Measurements from ENCODE around the gene VPS29. TPM values are rescaled to one million over a fixed set of nuclear protein-coding genes. Genes with fewer than 3 reads are reported as not detected.

Gene VPS29
- total RNA-seq, 2 donors from 2014 or later, result 39.2 to 62.0 TPM

DNA sequence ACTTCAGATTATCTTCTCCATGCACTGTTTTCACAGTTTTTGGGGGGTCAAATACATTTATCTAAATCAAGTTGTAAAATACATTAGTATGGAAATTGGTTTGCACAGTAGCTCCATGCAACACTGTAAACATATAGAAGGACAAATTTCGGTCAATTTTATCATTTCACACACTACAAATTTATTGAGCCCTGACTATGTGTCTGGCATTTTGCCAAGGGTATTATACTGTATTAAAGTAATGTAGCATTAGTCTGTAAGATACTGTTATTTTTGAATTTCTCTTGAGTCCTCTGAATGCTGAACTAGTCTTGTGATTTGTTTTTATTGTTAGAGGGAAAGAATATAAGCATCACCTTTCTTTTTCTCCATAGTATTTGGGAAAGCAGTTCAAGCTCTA lies 1.5 kb upstream of the VPS29 start:
- intact Hi-C loops (cut with DNase I), result no loop called here
- H3K4me3 ChIP-seq, result no peak overlapping the region
- H3K27me3 ChIP-seq, result no peaks in the 10 kb centered on the region
- peaks cover 27% of the 10 kb centered on the region for H3K4me1 ChIP-seq
- ATAC-seq, result no peak
- DNase-seq, result no peak
- WGBS, 2 donors, result 52 to 53% methylated on average over 1 of the region's 1 CpG
- H3K9me3 ChIP-seq, result no peaks in the 10 kb centered on the region
- TF ChIP-seq, protein P1, sequence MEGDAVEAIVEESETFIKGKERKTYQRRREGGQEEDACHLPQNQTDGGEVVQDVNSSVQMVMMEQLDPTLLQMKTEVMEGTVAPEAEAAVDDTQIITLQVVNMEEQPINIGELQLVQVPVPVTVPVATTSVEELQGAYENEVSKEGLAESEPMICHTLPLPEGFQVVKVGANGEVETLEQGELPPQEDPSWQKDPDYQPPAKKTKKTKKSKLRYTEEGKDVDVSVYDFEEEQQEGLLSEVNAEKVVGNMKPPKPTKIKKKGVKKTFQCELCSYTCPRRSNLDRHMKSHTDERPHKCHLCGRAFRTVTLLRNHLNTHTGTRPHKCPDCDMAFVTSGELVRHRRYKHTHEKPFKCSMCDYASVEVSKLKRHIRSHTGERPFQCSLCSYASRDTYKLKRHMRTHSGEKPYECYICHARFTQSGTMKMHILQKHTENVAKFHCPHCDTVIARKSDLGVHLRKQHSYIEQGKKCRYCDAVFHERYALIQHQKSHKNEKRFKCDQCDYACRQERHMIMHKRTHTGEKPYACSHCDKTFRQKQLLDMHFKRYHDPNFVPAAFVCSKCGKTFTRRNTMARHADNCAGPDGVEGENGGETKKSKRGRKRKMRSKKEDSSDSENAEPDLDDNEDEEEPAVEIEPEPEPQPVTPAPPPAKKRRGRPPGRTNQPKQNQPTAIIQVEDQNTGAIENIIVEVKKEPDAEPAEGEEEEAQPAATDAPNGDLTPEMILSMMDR (IDR thresholded peaks at IDR 0.05), result no peak
- no peak for TF ChIP-seq POLR2A (IDR thresholded peaks at IDR 0.05)
- no peak overlapping the region for H3K27ac ChIP-seq
- H3K36me3 ChIP-seq (replicated peaks in 1 of 2; ENCODE audit: insufficient read depth in 1 of 2, low read depth in 2 of 2), result no peaks in the 10 kb centered on the region

DNA sequence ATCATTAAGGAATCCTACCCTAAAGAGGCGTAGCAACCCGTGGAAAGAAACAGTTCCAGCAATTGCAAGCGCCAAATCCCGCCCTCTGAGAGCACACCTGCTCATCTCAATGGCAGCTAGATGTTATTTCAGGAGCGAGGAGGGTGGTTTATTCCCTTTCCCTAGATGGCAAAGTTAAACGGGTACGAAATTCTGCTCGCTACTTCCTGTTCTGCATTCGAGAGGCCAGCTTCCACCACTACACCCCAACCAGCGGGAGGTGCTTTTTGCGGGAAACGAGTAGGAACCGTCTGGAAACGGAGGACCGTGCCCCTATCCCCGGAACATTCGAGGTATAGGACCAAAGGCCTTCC lies 536 bp downstream of the VPS29 start:
- ATAC-seq (peak; percentile 8), DNase-seq (peak in 3 of 4 donors; percentile 44 to 66 (median 59))
- H3K9me3 ChIP-seq, result no peaks in the 10 kb centered on the region
- H3K27ac ChIP-seq, result peak overlapping the region; percentile 78 to 94 (median 84)
- 0 to 1% methylated on average over 14 to 17 of the region's 17 CpGs for WGBS, 2 donors
- intact Hi-C loops (cut with DNase I), result no loop called here
- H3K27me3 ChIP-seq, result no peaks in the 10 kb centered on the region
- TF ChIP-seq, protein P1 (IDR thresholded peaks at IDR 0.05), result no peak
- no peak for TF ChIP-seq POLR2A (IDR thresholded peaks at IDR 0.05)
- H3K4me1 ChIP-seq, result peaks cover 27% of the 10 kb centered on the region
- H3K36me3 ChIP-seq (replicated peaks in 1 of 2; ENCODE audit: insufficient read depth in 1 of 2, low read depth in 2 of 2), result no peaks in the 10 kb centered on the region
- H3K4me3 ChIP-seq, result peak overlapping the region; percentile 79 to 93

DNA sequence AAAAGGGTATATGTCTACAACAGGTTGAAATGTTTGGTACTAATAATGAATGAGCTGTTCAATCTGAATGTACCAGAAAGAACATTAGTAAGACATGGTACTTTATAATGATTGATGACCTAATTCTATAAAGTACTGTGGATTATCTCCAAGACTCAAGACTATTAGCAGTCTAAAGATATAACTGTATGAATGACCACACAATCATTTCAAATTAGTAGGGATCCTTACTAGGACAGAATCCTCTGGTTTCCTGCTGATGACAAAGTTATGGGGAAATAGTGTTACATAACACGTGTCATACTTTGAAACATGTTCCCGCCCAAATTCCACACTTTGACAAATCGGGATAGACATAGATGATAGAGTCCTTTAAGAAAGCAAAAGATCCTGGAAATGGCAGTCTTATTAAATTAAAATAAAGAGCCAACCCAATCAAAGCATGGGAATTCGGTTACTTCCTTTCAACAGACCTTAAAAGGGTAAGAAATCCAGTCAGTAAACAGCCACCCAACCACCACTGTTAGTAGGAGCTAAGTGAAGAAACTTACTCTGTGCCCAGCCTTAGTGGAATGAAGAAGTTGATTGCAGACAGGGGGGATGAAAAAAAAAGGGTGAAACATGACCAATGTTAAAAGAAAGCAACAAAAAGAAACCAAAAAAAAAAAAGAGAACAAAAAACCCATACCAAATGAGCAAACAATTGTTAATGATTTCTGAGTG lies 2.8 kb downstream of the VPS29 start:
- ATAC-seq, result no peak
- H3K4me1 ChIP-seq, result peaks cover 27% of the 10 kb centered on the region
- no peak for TF ChIP-seq POLR2A (IDR thresholded peaks at IDR 0.05)
- TF ChIP-seq, protein P1 (IDR thresholded peaks at IDR 0.05), result no peak
- 43 to 45% methylated on average over 4 of the region's 4 CpGs for WGBS, 2 donors
- no peak for DNase-seq
- no peak overlapping the region for H3K4me3 ChIP-seq
- H3K9me3 ChIP-seq, result no peaks in the 10 kb centered on the region
- intact Hi-C loops (cut with DNase I), result no loop called here
- H3K36me3 ChIP-seq (replicated peaks in 1 of 2; ENCODE audit: insufficient read depth in 1 of 2, low read depth in 2 of 2), result peaks cover 0 to 9% of the 10 kb centered on the region in 2 donors
- H3K27me3 ChIP-seq, result no peaks in the 10 kb centered on the region
- H3K27ac ChIP-seq, result peak overlapping the region in 1 of 4 donors; percentile 33

DNA sequence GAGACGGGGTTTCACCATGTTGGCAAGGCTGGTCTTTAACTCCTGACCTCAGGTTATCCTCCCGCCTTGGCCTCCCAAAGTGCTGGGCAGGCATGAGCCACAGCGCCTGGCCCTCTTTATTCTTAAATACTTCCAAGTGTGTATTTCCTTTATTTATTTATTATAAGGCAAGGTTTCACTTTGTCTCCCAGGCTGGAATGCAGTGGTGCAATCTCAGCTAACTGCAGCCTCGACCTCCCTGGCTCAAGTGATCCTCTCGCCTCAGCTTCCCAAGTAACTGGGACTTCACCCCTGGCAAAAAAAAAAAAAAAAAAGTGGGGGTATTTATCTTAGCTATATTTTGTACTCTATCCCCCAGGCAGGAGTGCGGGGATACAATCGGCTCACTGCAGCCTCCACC lies 26.5 kb downstream of the VPS29 start:
- Histone ChIP-seq H3K4me3 (no peak overlapping the region), H3K9me3 (no peaks in the 10 kb centered on the region), H3K4me1 (no peaks in the 10 kb centered on the region), H3K36me3 (replicated peaks in 1 of 2; ENCODE audit: insufficient read depth in 1 of 2, low read depth in 2 of 2) (no peaks in the 10 kb centered on the region), H3K27me3 (no peaks in the 10 kb centered on the region), H3K27ac (no peak overlapping the region)
- 91 to 97% methylated on average over 7 of the region's 7 CpGs for WGBS, 2 donors
- intact Hi-C loops (cut with DNase I), result no loop called here
- ATAC-seq (no peak), DNase-seq (no peak)
- TF ChIP-seq POLR2A (IDR thresholded peaks at IDR 0.05), result no peak
- TF ChIP-seq, protein P1 (IDR thresholded peaks at IDR 0.05), result no peak
